Brain microvascular endothelial cell (primary cell): ENCODE measurements around the gene USH2A.
A peak's percentile ranks its signal among the peaks of the same experiment; 100 is the strongest.

ENCODE experiments used
- DNase-seq: peaks from one replicate; pipeline ENCODE4 v3.0.0-alpha.2; 2020
- H3K27ac ChIP-seq: fragments of 250-450 bp; sonication (Bioruptor Pico); 2 replicates; pipeline ENCODE4 v1.5.1; 2020; ENCODE audit warnings: mild to moderate bottlenecking, moderate library complexity
- H3K27me3 ChIP-seq: fragments of 250-450 bp; sonication (Bioruptor Pico); replicated peaks from 2 replicates; pipeline ENCODE4 v1.5.1; 2020; ENCODE audit warnings: mild to moderate bottlenecking
- H3K36me3 ChIP-seq: fragments of 250-450 bp; sonication (Bioruptor Pico); replicated peaks from 2 replicates; pipeline ENCODE4 v1.5.1; 2020; ENCODE audit warnings: mild to moderate bottlenecking
- H3K4me3 ChIP-seq: 2 replicates; pipeline ENCODE4 v1.5.1; 2011; ENCODE audit warnings: low read depth, mild to moderate bottlenecking, control low read depth, low read length, moderate library complexity
- in situ Hi-C: cut with HindIII; loops from 2 replicates; pipeline ENCODE4 v1.10.0; 2017; ENCODE audit warnings: low sequenced_read_pairs, low pct_ligation_motif_present
- TF ChIP-seq, protein P1 (sequence below): IDR thresholded peaks from 2 replicates; pipeline ENCODE4 v1.5.1; 2011; ENCODE audit warnings: low read depth, mild to moderate bottlenecking, moderate library complexity, low read length, control low read depth, inconsistent platforms; ENCODE audit errors: missing control alignments

USH2A gene

GRCh38 chr1:216114180-216114579 is 309.1 kb downstream of the USH2A start:
- TF ChIP-seq, protein P1, sequence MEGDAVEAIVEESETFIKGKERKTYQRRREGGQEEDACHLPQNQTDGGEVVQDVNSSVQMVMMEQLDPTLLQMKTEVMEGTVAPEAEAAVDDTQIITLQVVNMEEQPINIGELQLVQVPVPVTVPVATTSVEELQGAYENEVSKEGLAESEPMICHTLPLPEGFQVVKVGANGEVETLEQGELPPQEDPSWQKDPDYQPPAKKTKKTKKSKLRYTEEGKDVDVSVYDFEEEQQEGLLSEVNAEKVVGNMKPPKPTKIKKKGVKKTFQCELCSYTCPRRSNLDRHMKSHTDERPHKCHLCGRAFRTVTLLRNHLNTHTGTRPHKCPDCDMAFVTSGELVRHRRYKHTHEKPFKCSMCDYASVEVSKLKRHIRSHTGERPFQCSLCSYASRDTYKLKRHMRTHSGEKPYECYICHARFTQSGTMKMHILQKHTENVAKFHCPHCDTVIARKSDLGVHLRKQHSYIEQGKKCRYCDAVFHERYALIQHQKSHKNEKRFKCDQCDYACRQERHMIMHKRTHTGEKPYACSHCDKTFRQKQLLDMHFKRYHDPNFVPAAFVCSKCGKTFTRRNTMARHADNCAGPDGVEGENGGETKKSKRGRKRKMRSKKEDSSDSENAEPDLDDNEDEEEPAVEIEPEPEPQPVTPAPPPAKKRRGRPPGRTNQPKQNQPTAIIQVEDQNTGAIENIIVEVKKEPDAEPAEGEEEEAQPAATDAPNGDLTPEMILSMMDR, result no peak
- in situ Hi-C loops, result no loop called here
- no peaks in the 10 kb centered on the region for H3K36me3 ChIP-seq
- H3K27me3 ChIP-seq, result no peaks in the 10 kb centered on the region
- H3K4me3 ChIP-seq, result no peak overlapping the region
- no peak overlapping the region for H3K27ac ChIP-seq
- DNase-seq, result no peak

DNA sequence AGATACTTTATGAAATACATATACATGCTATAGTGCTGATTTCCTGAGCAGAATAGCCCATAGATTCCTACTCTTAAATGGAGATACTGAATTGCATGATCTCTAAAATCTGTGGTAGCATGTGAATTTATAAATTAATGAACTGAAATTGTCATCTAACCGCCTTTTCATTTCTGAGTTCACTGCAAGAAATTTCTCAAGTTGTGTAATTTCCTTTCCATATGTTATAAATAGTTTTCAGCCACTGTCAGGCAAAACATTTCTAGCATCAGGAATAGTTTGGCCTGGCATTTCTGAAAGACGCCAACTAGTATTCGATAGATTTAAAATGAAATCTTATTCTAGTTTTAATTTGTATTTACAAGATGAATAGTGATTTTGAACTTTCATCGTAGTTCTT is 310.1 kb downstream of the USH2A start:
- no peaks in the 10 kb centered on the region for H3K27me3 ChIP-seq
- H3K27ac ChIP-seq, result no peak overlapping the region
- in situ Hi-C loops, result no loop called here
- no peak for DNase-seq
- H3K4me3 ChIP-seq, result no peak overlapping the region
- TF ChIP-seq, protein P1, result no peak
- H3K36me3 ChIP-seq, result no peaks in the 10 kb centered on the region

DNA sequence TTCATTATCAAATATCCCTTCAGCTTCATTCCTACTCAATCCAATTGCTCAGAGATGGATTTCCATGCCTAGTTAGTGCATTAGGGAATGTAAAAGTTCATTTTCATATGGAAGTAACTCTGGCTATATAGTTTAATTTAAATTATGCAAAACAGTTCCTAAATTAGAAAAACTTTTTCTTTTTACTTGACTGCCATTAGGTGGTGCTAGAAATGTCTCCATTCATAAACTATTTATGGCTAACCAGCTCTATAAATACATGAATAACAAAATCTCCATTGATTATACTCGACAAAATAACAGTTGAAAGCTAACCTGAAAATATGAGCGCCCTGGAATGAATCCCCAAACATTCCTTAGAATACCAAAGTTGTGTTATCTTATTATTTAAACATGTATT is 311.4 kb downstream of the USH2A start:
- Histone ChIP-seq H3K4me3 (no peak overlapping the region), H3K36me3 (no peaks in the 10 kb centered on the region), H3K27me3 (no peaks in the 10 kb centered on the region), H3K27ac (no peak overlapping the region)
- DNase-seq, result no peak
- in situ Hi-C loops, result no loop called here
- TF ChIP-seq, protein P1, result peak; percentile 6

DNA sequence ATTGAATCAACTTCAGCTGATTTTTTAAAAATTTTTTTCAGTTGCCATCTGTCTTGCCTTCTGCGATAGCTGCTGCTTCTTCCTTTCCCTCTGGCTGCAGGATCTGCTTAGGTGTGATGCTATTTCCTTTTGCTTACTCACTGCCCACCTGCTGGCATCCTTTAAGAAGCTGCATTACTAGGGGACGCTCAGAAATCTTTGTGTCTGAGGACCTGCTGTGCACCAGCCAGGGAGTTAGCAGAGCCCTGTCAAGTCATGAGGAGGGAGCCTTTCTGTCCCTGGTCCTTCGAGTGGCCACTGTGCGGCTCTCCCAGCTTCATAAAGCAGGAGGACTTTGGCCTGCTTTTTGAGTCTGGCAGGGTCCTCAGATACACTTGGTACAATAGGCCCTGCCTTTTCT is 327.8 kb downstream of the USH2A start:
- H3K27ac ChIP-seq, result no peak overlapping the region
- TF ChIP-seq, protein P1, result no peak
- H3K4me3 ChIP-seq, result no peak overlapping the region
- no peaks in the 10 kb centered on the region for H3K36me3 ChIP-seq
- no peaks in the 10 kb centered on the region for H3K27me3 ChIP-seq
- no peak for DNase-seq
- in situ Hi-C loops, result no loop called here

DNA sequence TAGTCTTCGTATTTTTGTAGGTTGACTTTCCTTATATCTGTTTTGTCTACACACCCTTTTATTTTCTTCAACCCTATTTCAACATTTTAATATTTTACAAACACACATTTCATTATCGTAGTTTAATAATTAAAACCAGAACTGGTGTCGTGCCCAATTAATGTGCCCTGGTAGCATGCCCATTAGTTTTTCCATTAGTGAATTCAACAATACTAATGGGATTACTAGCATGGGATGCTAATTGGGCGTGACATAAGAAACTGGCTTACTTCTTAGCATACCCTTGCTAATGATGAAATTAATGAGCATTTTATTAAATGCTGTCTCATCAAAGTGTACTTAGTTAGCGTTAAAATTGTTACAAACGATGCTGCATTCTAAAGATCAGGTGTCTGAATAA is 332.7 kb downstream of the USH2A start:
- Histone ChIP-seq H3K36me3 (no peaks in the 10 kb centered on the region), H3K27ac (no peak overlapping the region), H3K27me3 (no peaks in the 10 kb centered on the region), H3K4me3 (no peak overlapping the region)
- in situ Hi-C loops, result no loop called here
- TF ChIP-seq, protein P1, result no peak
- no peak for DNase-seq

- no peak overlapping the region for H3K27ac ChIP-seq
- no peaks in the 10 kb centered on the region for H3K36me3 ChIP-seq
- H3K4me3 ChIP-seq, result no peak overlapping the region
- in situ Hi-C loops, result no loop called here
- no peaks in the 10 kb centered on the region for H3K27me3 ChIP-seq
- TF ChIP-seq, protein P1, result no peak
- DNase-seq, result no peak
Measured at GRCh38 chr1:216086678-216087077, 336.6 kb downstream of the USH2A start.
